WTC11 (cell line): Measurements from ENCODE around the gene TMEM256. TPM values are rescaled to one million over a fixed set of nuclear protein-coding genes. Genes with fewer than 3 reads are reported as not detected.

Experiments
- ATAC-seq: fragments of 200-7000 bp; cut with Tn5 transposase; 2 replicates; pipeline ENCODE4 v1.10.0; 2021; ENCODE audit warnings: mild to moderate bottlenecking, moderate library complexity
- CTCF ChIA-PET: fragments of 300-600 bp; sonication (Branson Sonifier 250); formaldehyde crosslinking; loops from one replicate; lab custom pipeline; 2021; ENCODE audit warnings: antibody characterized with exemption; lab: Charles Lee
- POLR2A ChIA-PET: fragments of 350-600 bp; sonication (Branson Sonifier 250); formaldehyde crosslinking; loops from one replicate; lab custom pipeline; 2021; ENCODE audit warnings: antibody characterized with exemption; lab: Charles Lee
- DNase-seq: peaks from one replicate; pipeline ENCODE4 v3.0.0; 2021; ENCODE audit warnings: low spot score
- H3K27ac Mint-ChIP-seq: 2 replicates; pipeline ENCODE4 v1.8.0; 2021; ENCODE audit warnings: mixed read lengths
- H3K27me3 Mint-ChIP-seq: 2 replicates; pipeline ENCODE4 v1.8.0; 2021; ENCODE audit warnings: low read depth, mild to moderate bottlenecking, moderate library complexity, mixed read lengths
- H3K36me3 Mint-ChIP-seq: 2 replicates; pipeline ENCODE4 v1.8.0; 2021; ENCODE audit warnings: mixed read lengths
- H3K4me1 Mint-ChIP-seq: 2 replicates; pipeline ENCODE4 v1.8.0; 2022; ENCODE audit warnings: mixed read lengths
- H3K4me3 Mint-ChIP-seq: 2 replicates; pipeline ENCODE4 v1.8.0; 2021; ENCODE audit warnings: mild to moderate bottlenecking, moderate library complexity, mixed read lengths
- H3K9me3 Mint-ChIP-seq: 2 replicates; pipeline ENCODE4 v1.8.0; 2021; ENCODE audit warnings: mixed read lengths
- ARID4B ChIP-seq: sonication (generic); formaldehyde crosslinking; IDR thresholded peaks from 2 replicates; pipeline ENCODE4 v1.8.0; 2023; ENCODE audit warnings: missing genetic modification reagents, mild to moderate bottlenecking, borderline replicate concordance
- CDX4 ChIP-seq: fragments of 250-450 bp; sonication (Bioruptor Pico); IDR thresholded peaks from 2 replicates; pipeline ENCODE4 v1.9.0; 2021; ENCODE audit warnings: moderate library complexity, mild to moderate bottlenecking, inconsistent platforms, borderline replicate concordance
- CREB1 ChIP-seq: sonication (generic); formaldehyde crosslinking; IDR thresholded peaks from 2 replicates; pipeline ENCODE4 v1.8.0; 2023; ENCODE audit warnings: mild to moderate bottlenecking, missing genetic modification reagents
- CREM ChIP-seq: sonication (generic); formaldehyde crosslinking; IDR thresholded peaks from 2 replicates; pipeline ENCODE4 v1.8.1; 2022; ENCODE audit warnings: mild to moderate bottlenecking, missing genetic modification reagents, moderate library complexity
- FOXK1 ChIP-seq: sonication (generic); formaldehyde crosslinking; IDR thresholded peaks from 2 replicates; pipeline ENCODE4 v1.8.0; 2022; ENCODE audit warnings: mild to moderate bottlenecking, moderate library complexity, missing genetic modification reagents
- HMGA2 ChIP-seq: fragments of 250-450 bp; sonication (Bioruptor Pico); IDR thresholded peaks from 2 replicates; pipeline ENCODE4 v1.4.0; 2021; ENCODE audit warnings: mild to moderate bottlenecking, moderate library complexity
- IRF1 ChIP-seq: sonication (generic); formaldehyde crosslinking; IDR thresholded peaks from 2 replicates; pipeline ENCODE4 v1.8.0; 2023; ENCODE audit warnings: missing genetic modification reagents
- MXD4 ChIP-seq: fragments of 250-450 bp; sonication (Bioruptor Pico); IDR thresholded peaks from 2 replicates; pipeline ENCODE4 v1.8.0; 2021; ENCODE audit warnings: mild to moderate bottlenecking, moderate library complexity, borderline replicate concordance
- NR2C2 ChIP-seq: sonication (generic); formaldehyde crosslinking; IDR thresholded peaks from 2 replicates; pipeline ENCODE4 v1.8.0; 2022; ENCODE audit warnings: mild to moderate bottlenecking, missing genetic modification reagents
- RELA ChIP-seq: sonication (generic); formaldehyde crosslinking; IDR thresholded peaks from 2 replicates; pipeline ENCODE4 v1.8.1; 2022; ENCODE audit warnings: missing genetic modification reagents, mild to moderate bottlenecking, borderline replicate concordance
- ZNF121 ChIP-seq: sonication (generic); formaldehyde crosslinking; IDR thresholded peaks from 2 replicates; pipeline ENCODE4 v1.8.0; 2023; ENCODE audit warnings: missing genetic modification reagents
- ZNF317 ChIP-seq: sonication (generic); formaldehyde crosslinking; IDR thresholded peaks from 2 replicates; pipeline ENCODE4 v1.8.1; 2023; ENCODE audit warnings: low read depth, mild to moderate bottlenecking, moderate library complexity, missing genetic modification reagents, borderline replicate concordance
- ZNF416 ChIP-seq: fragments of 250-450 bp; sonication (Bioruptor Pico); IDR thresholded peaks from 2 replicates; pipeline ENCODE4 v1.9.0; 2021; ENCODE audit warnings: mild to moderate bottlenecking, inconsistent platforms
- ZNF423 ChIP-seq: fragments of 250-450 bp; sonication (Bioruptor Pico); IDR thresholded peaks from 2 replicates; pipeline ENCODE4 v2.1.2; 2022; ENCODE audit warnings: mild to moderate bottlenecking, moderate library complexity
- total RNA-seq: library from RNA; stranded (reverse); gene quantifications from 3 replicates; pipeline ENCODE4 v1.2.3, GENCODE V29; 2021
- TF ChIP-seq, protein P1 (sequence below): fragments of 250-450 bp; sonication (Bioruptor Pico); conservative IDR thresholded peaks from 2 replicates; pipeline ENCODE4 v1.9.0; 2021; ENCODE audit warnings: mild to moderate bottlenecking
- TF ChIP-seq, protein P2 (sequence below): fragments of 200-600 bp; IDR thresholded peaks from 2 replicates; pipeline ENCODE4 v1.8.0; 2022; ENCODE audit warnings: antibody characterized with exemption
- TF ChIP-seq, protein P3 (sequence below): sonication (generic); formaldehyde crosslinking; IDR thresholded peaks from 2 replicates; pipeline ENCODE4 v1.8.0; 2022; ENCODE audit warnings: mild to moderate bottlenecking, missing genetic modification reagents
- TF ChIP-seq, protein P4 (sequence below): sonication (generic); formaldehyde crosslinking; IDR thresholded peaks from 2 replicates; pipeline ENCODE4 v1.8.0; 2022; ENCODE audit warnings: mild to moderate bottlenecking, missing genetic modification reagents
- TF ChIP-seq, protein P5 (sequence below): sonication (generic); formaldehyde crosslinking; IDR thresholded peaks from 2 replicates; pipeline ENCODE4 v1.8.0; 2022; ENCODE audit warnings: mild to moderate bottlenecking, missing genetic modification reagents
- TF ChIP-seq, protein P6 (sequence below): fragments of 250-450 bp; sonication (Bioruptor Pico); IDR thresholded peaks from 2 replicates; pipeline ENCODE4 v1.9.0; 2021; ENCODE audit warnings: mild to moderate bottlenecking

Gene TMEM256
- total RNA-seq, 1 experiment from 2014 or later, result 132 TPM

GRCh38 chr17:7417056-7417655 is 13.3 kb upstream of the TMEM256 start:
- Mint-ChIP-seq H3K27ac (no peak overlapping the region), H3K4me1 (peaks cover 23% of the 10 kb centered on the region), H3K27me3 (no peaks in the 10 kb centered on the region), H3K9me3 (no peaks in the 10 kb centered on the region), H3K4me3 (no peak overlapping the region), H3K36me3 (peaks cover 16% of the 10 kb centered on the region; the same call in 1 of the 2 replicates)
- no peak for TF ChIP-seq MXD4 (CRISPR knock-in tag)
- TF ChIP-seq, protein P1, sequence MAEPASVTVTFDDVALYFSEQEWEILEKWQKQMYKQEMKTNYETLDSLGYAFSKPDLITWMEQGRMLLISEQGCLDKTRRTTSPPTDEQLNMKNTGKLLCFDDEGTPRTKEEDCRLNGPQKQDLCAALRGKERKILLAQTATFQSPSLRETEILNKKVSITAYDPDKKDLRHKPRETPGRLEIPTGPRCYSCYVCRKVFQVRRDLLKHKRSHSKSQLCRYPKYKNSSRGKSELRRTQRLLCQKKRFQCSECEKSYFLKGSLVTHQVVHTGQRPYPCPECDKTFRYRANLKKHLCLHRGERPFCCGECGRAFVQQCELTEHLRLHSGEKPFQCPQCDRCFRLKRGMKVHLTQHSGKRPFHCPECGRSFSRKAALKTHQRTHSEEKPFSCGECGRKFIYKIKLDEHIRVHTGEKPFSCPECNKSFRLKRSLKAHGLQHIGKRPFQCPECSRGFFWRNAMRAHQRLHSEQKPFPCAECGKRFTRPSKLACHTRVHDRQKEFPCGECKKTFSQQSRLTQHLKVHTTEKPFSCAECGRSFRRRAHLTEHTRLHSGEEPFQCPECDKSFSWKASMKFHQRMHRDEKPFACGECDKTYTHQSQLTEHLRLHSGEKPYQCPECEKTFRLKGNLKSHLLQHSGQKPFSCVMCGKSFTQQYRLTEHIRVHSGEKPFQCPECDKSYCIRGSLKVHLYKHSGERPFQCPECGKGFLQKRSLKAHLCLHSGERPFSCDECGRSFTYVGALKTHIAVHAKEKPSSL, result no peak
- TF ChIP-seq CDX4 (CRISPR knock-in tag), result no peak
- TF ChIP-seq NR2C2 (CRISPR knock-in tag), result no peak
- TF ChIP-seq ZNF416 (CRISPR knock-in tag), result no peak
- no peak for TF ChIP-seq ARID4B (CRISPR knock-in tag)
- no peak for TF ChIP-seq ZNF317
- no peak for TF ChIP-seq FOXK1
- TF ChIP-seq, protein P2, sequence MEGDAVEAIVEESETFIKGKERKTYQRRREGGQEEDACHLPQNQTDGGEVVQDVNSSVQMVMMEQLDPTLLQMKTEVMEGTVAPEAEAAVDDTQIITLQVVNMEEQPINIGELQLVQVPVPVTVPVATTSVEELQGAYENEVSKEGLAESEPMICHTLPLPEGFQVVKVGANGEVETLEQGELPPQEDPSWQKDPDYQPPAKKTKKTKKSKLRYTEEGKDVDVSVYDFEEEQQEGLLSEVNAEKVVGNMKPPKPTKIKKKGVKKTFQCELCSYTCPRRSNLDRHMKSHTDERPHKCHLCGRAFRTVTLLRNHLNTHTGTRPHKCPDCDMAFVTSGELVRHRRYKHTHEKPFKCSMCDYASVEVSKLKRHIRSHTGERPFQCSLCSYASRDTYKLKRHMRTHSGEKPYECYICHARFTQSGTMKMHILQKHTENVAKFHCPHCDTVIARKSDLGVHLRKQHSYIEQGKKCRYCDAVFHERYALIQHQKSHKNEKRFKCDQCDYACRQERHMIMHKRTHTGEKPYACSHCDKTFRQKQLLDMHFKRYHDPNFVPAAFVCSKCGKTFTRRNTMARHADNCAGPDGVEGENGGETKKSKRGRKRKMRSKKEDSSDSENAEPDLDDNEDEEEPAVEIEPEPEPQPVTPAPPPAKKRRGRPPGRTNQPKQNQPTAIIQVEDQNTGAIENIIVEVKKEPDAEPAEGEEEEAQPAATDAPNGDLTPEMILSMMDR, result no peak
- TF ChIP-seq, protein P3, sequence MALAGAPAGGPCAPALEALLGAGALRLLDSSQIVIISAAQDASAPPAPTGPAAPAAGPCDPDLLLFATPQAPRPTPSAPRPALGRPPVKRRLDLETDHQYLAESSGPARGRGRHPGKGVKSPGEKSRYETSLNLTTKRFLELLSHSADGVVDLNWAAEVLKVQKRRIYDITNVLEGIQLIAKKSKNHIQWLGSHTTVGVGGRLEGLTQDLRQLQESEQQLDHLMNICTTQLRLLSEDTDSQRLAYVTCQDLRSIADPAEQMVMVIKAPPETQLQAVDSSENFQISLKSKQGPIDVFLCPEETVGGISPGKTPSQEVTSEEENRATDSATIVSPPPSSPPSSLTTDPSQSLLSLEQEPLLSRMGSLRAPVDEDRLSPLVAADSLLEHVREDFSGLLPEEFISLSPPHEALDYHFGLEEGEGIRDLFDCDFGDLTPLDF (CRISPR knock-in tag), result no peak
- TF ChIP-seq RELA (CRISPR knock-in tag), result no peak
- TF ChIP-seq CREM (CRISPR knock-in tag), result no peak
- TF ChIP-seq, protein P4, sequence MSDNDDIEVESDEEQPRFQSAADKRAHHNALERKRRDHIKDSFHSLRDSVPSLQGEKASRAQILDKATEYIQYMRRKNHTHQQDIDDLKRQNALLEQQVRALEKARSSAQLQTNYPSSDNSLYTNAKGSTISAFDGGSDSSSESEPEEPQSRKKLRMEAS (CRISPR knock-in tag), result no peak
- CTCF ChIA-PET, result interaction anchor here (0.9 to 1.0 kb wide), 2 partner anchors 62 to 86 kb away, joined by 4 to 5 read pairs; no protein-coding TSS in a partner anchor
- DNase-seq (no peak), ATAC-seq (no peak)
- POLR2A ChIA-PET, result interaction anchor here (0.6 kb wide), 1 partner anchor 24 kb away, joined by 7 read pairs; no protein-coding TSS in a partner anchor

GRCh38 chr17:7416323-7416722 is 12.4 kb upstream of the TMEM256 start:
- CTCF ChIA-PET, result no interaction called here
- Mint-ChIP-seq H3K27me3 (no peaks in the 10 kb centered on the region), H3K27ac (no peak overlapping the region), H3K9me3 (no peaks in the 10 kb centered on the region), H3K36me3 (peaks cover 18% of the 10 kb centered on the region; the same call in 1 of the 2 replicates), H3K4me1 (peaks cover 26% of the 10 kb centered on the region), H3K4me3 (no peak overlapping the region)
- no peak for ATAC-seq
- DNase-seq, result no peak
- TF ChIP-seq CREB1 (CRISPR knock-in tag) (no peak), HMGA2 (no peak), ZNF121 (CRISPR knock-in tag) (no peak), CDX4 (CRISPR knock-in tag) (no peak), IRF1 (CRISPR knock-in tag) (no peak), FOXK1 (no peak), ZNF423 (CRISPR knock-in tag) (no peak)
- TF ChIP-seq, protein P5, sequence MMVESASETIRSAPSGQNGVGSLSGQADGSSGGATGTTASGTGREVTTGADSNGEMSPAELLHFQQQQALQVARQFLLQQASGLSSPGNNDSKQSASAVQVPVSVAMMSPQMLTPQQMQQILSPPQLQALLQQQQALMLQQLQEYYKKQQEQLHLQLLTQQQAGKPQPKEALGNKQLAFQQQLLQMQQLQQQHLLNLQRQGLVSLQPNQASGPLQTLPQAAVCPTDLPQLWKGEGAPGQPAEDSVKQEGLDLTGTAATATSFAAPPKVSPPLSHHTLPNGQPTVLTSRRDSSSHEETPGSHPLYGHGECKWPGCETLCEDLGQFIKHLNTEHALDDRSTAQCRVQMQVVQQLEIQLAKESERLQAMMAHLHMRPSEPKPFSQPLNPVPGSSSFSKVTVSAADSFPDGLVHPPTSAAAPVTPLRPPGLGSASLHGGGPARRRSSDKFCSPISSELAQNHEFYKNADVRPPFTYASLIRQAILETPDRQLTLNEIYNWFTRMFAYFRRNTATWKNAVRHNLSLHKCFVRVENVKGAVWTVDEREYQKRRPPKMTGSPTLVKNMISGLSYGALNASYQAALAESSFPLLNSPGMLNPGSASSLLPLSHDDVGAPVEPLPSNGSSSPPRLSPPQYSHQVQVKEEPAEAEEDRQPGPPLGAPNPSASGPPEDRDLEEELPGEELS (CRISPR knock-in tag), result no peak
- TF ChIP-seq, protein P6, sequence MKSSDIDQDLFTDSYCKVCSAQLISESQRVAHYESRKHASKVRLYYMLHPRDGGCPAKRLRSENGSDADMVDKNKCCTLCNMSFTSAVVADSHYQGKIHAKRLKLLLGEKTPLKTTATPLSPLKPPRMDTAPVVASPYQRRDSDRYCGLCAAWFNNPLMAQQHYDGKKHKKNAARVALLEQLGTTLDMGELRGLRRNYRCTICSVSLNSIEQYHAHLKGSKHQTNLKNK (CRISPR knock-in tag), result no peak
- POLR2A ChIA-PET, result no interaction called here
